Parathyroid adenoma (tissue), 2 donors: ENCODE results near the gene CLSTN2.

Source experiments
- H2AFZ ChIP-seq: fragments of 300-600 bp; sonication (generic); one replicate; pipeline ENCODE4 v1.7.0; 2017; ENCODE audit warnings: antibody characterized with exemption, mild to moderate bottlenecking
- H3K27ac ChIP-seq: fragments of 300-600 bp; sonication (generic); one replicate; pipeline ENCODE4 v1.7.0; 2017
- H3K27me3 ChIP-seq: fragments of 300-600 bp; sonication (generic); one replicate; pipeline ENCODE4 v1.7.0; 2017; ENCODE audit warnings: low read length; ENCODE audit not compliant: control insufficient read depth, insufficient read depth
- H3K36me3 ChIP-seq: fragments of 300-600 bp; sonication (generic); one replicate; pipeline ENCODE4 v1.7.0; 2017; ENCODE audit warnings: low read length; ENCODE audit not compliant: control insufficient read depth, insufficient read depth
- H3K4me1 ChIP-seq: fragments of 300-600 bp; sonication (generic); one replicate; pipeline ENCODE4 v1.7.0; 2017; ENCODE audit warnings: control low read depth
- H3K4me2 ChIP-seq: fragments of 300-600 bp; sonication (generic); one replicate; pipeline ENCODE4 v1.7.0; 2017; ENCODE audit warnings: low read length
- H3K4me3 ChIP-seq: fragments of 300-600 bp; sonication (generic); one replicate; pipeline ENCODE4 v1.7.0; 2017; ENCODE audit warnings: low read depth, low read length
- H3K79me2 ChIP-seq: fragments of 300-600 bp; sonication (generic); one replicate; pipeline ENCODE4 v1.7.0; 2017; ENCODE audit warnings: control low read depth
- H3K9ac ChIP-seq: fragments of 300-600 bp; sonication (generic); one replicate; pipeline ENCODE4 v1.7.0; 2017; ENCODE audit warnings: mild to moderate bottlenecking
- H3K9me3 ChIP-seq: fragments of 300-600 bp; sonication (generic); one replicate; pipeline ENCODE4 v1.7.0; 2017; ENCODE audit warnings: low read length; ENCODE audit not compliant: control insufficient read depth
- CTCF ChIP-seq: fragments of 300-600 bp; sonication (generic); IDR thresholded peaks from one replicate; pipeline ENCODE4 v1.7.0; 2017; ENCODE audit warnings: antibody characterized with exemption, mild to moderate bottlenecking
- donor health status: primary hyperparathyroidism.

Gene CLSTN2

DNA sequence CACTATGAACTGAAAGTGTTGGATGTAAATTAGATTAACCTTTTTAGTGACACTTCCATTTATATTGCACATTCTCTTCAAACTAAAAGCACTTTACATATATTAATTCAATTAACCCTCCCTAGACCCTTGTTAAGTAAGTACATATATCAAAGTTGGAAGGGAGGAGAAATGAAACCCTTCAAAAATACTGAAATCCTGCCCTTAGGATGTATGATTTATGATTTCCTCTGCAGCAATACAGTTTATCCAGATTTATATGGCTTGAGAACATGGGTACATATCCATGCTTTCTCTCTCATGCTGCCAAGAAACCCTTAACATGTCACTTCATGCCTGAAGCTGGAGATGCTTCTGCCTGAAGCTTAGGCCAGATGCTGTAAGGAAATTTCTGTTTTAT, 11.0 kb downstream of the CLSTN2 start:
- Histone ChIP-seq H3K27ac (no peak overlapping the region), H3K4me3 (no peak overlapping the region), H2AFZ (no peak overlapping the region), H3K9me3 (no peaks in the 10 kb centered on the region), H3K4me1 (no peaks in the 10 kb centered on the region), H3K79me2 (no peaks in the 10 kb centered on the region), H3K9ac (no peak overlapping the region), H3K27me3 (no peaks in the 10 kb centered on the region), H3K4me2 (no peak overlapping the region), H3K36me3 (no peaks in the 10 kb centered on the region)
- TF ChIP-seq CTCF: no peak

GRCh38 chr3:139948467-139948866, 13.5 kb downstream of the CLSTN2 start:
- Histone ChIP-seq H2AFZ (no peak overlapping the region), H3K4me2 (no peak overlapping the region), H3K9ac (no peak overlapping the region), H3K36me3 (no peaks in the 10 kb centered on the region), H3K27ac (no peak overlapping the region), H3K9me3 (no peaks in the 10 kb centered on the region), H3K79me2 (no peaks in the 10 kb centered on the region), H3K27me3 (no peaks in the 10 kb centered on the region), H3K4me1 (no peaks in the 10 kb centered on the region), H3K4me3 (no peak overlapping the region)
- no peak for TF ChIP-seq CTCF

- H3K27ac ChIP-seq: no peak overlapping the region
Observed at GRCh38 chr3:139948898-139949297, 13.9 kb downstream of the CLSTN2 start.

DNA sequence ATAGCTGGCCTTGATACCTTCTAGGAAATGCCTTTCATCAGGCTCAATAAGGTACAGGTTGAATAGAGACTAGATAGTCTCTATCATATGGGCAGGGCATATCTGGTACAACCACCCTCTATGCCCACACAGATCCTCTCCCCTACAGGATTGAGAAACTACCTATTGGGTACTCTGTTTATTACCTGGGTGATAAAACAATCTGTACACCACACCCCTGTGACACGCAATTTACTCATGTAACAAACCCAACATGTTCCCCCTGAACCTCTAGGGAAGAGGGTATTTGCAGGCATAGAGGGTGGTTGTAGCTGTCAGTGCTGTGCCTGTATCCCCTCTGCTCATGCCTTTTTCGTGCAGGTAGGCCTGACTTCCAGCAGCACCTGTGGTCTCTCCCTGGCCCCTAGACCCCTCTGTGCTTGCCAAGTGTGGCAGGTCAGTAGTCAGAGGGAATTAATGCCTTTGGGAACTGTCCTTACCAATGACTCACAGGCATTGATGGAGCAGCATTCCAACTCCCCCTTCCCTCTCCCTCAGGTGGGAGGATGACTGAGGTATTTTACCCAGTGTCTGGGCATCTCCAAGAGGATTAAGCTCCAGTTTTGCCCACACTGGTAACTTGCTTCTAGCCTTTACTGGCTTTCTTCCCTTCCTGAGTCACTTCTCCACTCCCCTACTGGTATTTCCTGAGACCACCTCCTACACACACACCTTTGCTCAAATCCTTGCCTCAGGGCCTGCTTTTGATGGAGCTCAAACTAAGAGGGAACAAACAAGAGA, 18.3 kb downstream of the CLSTN2 start:
- H3K4me1 ChIP-seq: no peaks in the 10 kb centered on the region
- H3K36me3 ChIP-seq: no peaks in the 10 kb centered on the region
- H3K4me2 ChIP-seq: no peak overlapping the region
- no peaks in the 10 kb centered on the region for H3K27me3 ChIP-seq
- H3K79me2 ChIP-seq: no peaks in the 10 kb centered on the region
- no peak for TF ChIP-seq CTCF
- no peak overlapping the region for H2AFZ ChIP-seq
- H3K27ac ChIP-seq: no peak overlapping the region
- no peak overlapping the region for H3K9ac ChIP-seq
- H3K4me3 ChIP-seq: no peak overlapping the region
- H3K9me3 ChIP-seq: no peaks in the 10 kb centered on the region

More at GRCh38 chr3:139948898-139949297, 13.9 kb downstream of the CLSTN2 start:
- TF ChIP-seq CTCF: no peak
- H2AFZ ChIP-seq: no peak overlapping the region
- no peak overlapping the region for H3K9ac ChIP-seq
- no peaks in the 10 kb centered on the region for H3K9me3 ChIP-seq
- H3K4me2 ChIP-seq: no peak overlapping the region
- no peaks in the 10 kb centered on the region for H3K4me1 ChIP-seq
- H3K79me2 ChIP-seq: no peaks in the 10 kb centered on the region
- no peak overlapping the region for H3K4me3 ChIP-seq
- no peaks in the 10 kb centered on the region for H3K27me3 ChIP-seq
- no peaks in the 10 kb centered on the region for H3K36me3 ChIP-seq
